Testis (tissue), 3 donors: ENCODE measurements around the gene RGS5. TPM values are rescaled to one million over a fixed set of nuclear protein-coding genes. Genes with fewer than 3 reads are reported as not detected.

Experiments
- DNase-seq: peaks from one replicate; pipeline ENCODE4 v3.0.0-alpha.2; 2019
- H3K27ac ChIP-seq, 2 donors: fragments of 200-600 bp; sonication (generic); one replicate each; pipeline ENCODE4 v1.5.1; 2019
- H3K27me3 ChIP-seq: fragments of 200-600 bp; sonication (generic); one replicate; pipeline ENCODE4 v1.5.1; 2019
- H3K36me3 ChIP-seq: fragments of 200-600 bp; sonication (generic); one replicate; pipeline ENCODE4 v1.5.1; 2017; ENCODE audit warnings: low read depth; ENCODE audit errors: missing control alignments
- H3K4me1 ChIP-seq: fragments of 200-600 bp; sonication (generic); one replicate; pipeline ENCODE4 v1.5.1; 2019
- H3K4me3 ChIP-seq, 2 donors: fragments of 200-600 bp; sonication (generic); one replicate each; pipeline ENCODE4 v1.5.1; 2017 to 2019
- H3K9me3 ChIP-seq: fragments of 200-600 bp; sonication (generic); one replicate; pipeline ENCODE4 v1.5.1; 2017
- POLR2A ChIP-seq: fragments of 450-650 bp; IDR thresholded peaks from one replicate; pipeline ENCODE4 v1.6.1; 2017; ENCODE audit warnings: antibody characterized with exemption, mild to moderate bottlenecking, moderate library complexity
- WGBS, 2 donors: methylation state at CpG; one replicate each; pipeline ENCODE4 v1.1.5; 2018; 5-methylcytosine and 5-hydroxymethylcytosine counted together
- intact Hi-C: fragments of 100-400 bp; cut with DNase I; formaldehyde crosslinking; loops from one replicate; pipeline ENCODE4 v1.15.1; 2023; ENCODE audit warnings: low total_unique reads
- polyA plus RNA-seq: library from polyadenylated mRNA; stranded (reverse); fragments of 350-450 nt; fragmentation: Illumina TruSeq; extraction: RNeasy Lipid Tissue Mini Kit (QIAGEN cat#74804); gene quantifications from one replicate; pipeline ENCODE4 v1.2.3, GENCODE V29; 2014; ENCODE audit warnings: low read depth, low replicate concordance; ENCODE audit not compliant: insufficient read depth
- total RNA-seq, 2 donors: library from RNA; depleted of rRNA; stranded (reverse); fragments of >200 nt; gene quantifications; one replicate each; pipeline ENCODE4 v1.2.3, GENCODE V29; 2016
- TF ChIP-seq, protein P1 (sequence below), 3 experiments: fragments of 450-650 bp in 2 of 3; fragments of 200-600 bp in 1 of 3; sonication (generic) in 1 of 3; IDR thresholded peaks; one replicate each; pipeline ENCODE4 v1.5.1; 2016 to 2019; ENCODE audit warnings: antibody characterized with exemption in 3 of 3, mild to moderate bottlenecking in 2 of 3, moderate library complexity in 1 of 3

RGS5 gene
- total and polyA plus RNA-seq, 3 donors from 2014 or later, result 84.7 to 237 (median 214) TPM

DNA sequence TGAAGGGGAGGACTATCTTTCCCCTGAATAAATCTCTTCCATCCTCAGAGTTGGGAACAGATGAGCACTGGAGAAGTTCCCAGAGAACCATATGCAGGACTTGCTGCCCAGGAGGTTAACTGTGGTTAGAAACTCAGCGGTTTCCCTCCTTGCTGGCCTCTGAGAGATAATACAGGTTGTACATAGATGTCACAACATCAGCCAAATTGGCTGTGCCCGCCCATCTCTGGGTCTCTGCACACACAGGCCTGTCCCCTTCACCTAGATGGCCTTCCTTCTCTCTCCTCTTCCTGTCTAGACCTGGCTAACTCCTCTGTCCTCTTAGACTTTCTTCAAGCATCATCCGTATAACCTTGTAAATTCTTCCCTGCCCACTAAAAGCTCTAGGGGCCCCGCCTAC lies 5.7 kb downstream of the RGS5 start:
- no peak for DNase-seq
- Histone ChIP-seq H3K27me3 (no peaks in the 10 kb centered on the region), H3K9me3 (no peaks in the 10 kb centered on the region), H3K36me3 (no peaks in the 10 kb centered on the region), H3K27ac (peak overlapping the region; percentile 28 to 31), H3K4me1 (peaks cover 7% of the 10 kb centered on the region), H3K4me3 (no peak overlapping the region)
- intact Hi-C loops, result no loop called here
- 80 to 81% methylated on average over 4 of the region's 4 CpGs for WGBS, 2 donors
- TF ChIP-seq, protein P1, sequence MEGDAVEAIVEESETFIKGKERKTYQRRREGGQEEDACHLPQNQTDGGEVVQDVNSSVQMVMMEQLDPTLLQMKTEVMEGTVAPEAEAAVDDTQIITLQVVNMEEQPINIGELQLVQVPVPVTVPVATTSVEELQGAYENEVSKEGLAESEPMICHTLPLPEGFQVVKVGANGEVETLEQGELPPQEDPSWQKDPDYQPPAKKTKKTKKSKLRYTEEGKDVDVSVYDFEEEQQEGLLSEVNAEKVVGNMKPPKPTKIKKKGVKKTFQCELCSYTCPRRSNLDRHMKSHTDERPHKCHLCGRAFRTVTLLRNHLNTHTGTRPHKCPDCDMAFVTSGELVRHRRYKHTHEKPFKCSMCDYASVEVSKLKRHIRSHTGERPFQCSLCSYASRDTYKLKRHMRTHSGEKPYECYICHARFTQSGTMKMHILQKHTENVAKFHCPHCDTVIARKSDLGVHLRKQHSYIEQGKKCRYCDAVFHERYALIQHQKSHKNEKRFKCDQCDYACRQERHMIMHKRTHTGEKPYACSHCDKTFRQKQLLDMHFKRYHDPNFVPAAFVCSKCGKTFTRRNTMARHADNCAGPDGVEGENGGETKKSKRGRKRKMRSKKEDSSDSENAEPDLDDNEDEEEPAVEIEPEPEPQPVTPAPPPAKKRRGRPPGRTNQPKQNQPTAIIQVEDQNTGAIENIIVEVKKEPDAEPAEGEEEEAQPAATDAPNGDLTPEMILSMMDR (IDR thresholded peaks at IDR 0.05), result no peak
- TF ChIP-seq POLR2A, result no peak

DNA sequence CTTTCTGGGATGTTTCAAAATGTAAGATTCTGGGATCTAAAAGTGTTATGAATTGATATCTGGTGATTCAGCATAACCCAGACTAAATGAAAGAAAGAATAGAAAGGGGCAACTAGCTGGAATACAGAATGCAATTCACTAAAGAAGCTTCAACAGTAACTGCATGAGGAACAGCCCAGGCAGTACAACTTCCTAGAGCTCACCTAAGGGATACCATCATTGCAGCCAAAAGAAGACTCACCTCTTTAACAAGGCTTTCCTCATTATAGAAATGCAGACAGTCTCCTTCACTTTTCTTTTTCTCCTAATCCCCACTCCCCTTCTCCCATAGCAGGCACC lies 6.3 kb downstream of the RGS5 start:
- TF ChIP-seq POLR2A, result no peak
- TF ChIP-seq, protein P1 (IDR thresholded peaks at IDR 0.05), result no peak
- Histone ChIP-seq H3K4me1 (peaks cover 7% of the 10 kb centered on the region), H3K4me3 (no peak overlapping the region), H3K36me3 (no peaks in the 10 kb centered on the region), H3K27ac (peak overlapping the region; percentile 28 to 31), H3K9me3 (no peaks in the 10 kb centered on the region), H3K27me3 (no peaks in the 10 kb centered on the region)
- no peak for DNase-seq
- intact Hi-C loops, result no loop called here

DNA sequence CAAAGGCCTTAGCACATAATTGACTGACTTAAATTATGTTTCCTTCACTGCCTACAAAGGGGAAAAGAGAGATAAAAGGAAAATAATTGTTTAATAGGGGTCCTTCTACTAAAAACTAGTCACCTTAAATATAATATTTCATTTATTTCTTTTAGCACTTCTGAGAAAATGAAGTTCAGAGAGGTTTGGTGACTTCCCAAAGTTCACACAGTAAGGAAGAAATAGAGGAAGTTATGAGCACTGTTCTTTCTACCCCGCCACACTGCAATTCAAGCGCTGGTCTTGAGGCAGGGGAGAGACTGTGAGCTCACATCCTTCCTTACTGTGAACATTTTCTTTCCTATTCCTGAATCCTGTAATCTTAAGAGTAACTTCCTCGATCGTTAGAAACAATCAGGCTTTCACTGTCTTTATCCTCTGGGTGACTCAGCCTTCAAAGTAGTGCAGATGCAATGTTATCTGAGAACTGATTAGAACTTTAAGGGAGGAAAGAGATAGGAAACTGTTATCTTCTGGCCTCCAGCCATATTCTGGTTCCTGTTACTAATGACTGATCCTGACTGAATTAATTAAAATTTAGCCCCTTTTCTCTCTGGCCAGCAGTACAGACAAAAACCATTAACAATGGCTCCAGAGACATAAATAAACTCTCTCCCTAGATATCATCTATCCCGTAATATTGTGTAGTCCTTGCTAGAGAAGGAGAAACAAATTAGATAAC lies 6.8 kb downstream of the RGS5 start:
- no peaks in the 10 kb centered on the region for H3K36me3 ChIP-seq
- no peak for TF ChIP-seq POLR2A
- TF ChIP-seq, protein P1 (IDR thresholded peaks at IDR 0.05), result no peak
- H3K4me1 ChIP-seq, result peaks cover 7% of the 10 kb centered on the region
- 33 to 51% methylated on average over 5 of the region's 5 CpGs for WGBS, 2 donors
- no peaks in the 10 kb centered on the region for H3K27me3 ChIP-seq
- peak overlapping the region; percentile 28 to 31 for H3K27ac ChIP-seq
- no peaks in the 10 kb centered on the region for H3K9me3 ChIP-seq
- DNase-seq, result peak; percentile 32
- intact Hi-C loops, result no loop called here
- no peak overlapping the region for H3K4me3 ChIP-seq

DNA sequence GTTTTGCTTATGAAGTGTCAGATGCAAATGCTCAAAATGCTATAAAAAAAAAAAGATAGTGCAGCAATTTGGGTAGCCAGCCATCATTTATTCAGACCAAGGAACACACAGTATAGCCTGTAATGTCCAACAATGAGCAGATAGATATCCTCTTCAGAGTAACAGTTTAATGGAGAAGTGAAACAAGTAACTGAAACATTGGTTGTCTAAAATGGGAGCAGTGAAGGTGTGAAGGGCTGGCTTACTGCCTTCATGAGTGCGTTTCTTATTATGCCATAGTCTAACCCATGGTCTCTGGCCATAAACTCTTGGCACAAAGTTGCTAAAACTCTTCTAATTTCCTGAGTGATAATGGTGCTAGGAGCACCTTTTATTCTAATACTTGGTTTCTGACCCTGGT lies 11.4 kb downstream of the RGS5 start:
- H3K9me3 ChIP-seq, result no peaks in the 10 kb centered on the region
- no peaks in the 10 kb centered on the region for H3K36me3 ChIP-seq
- DNase-seq, result no peak
- no peaks in the 10 kb centered on the region for H3K27me3 ChIP-seq
- WGBS, 2 donors, result 86 to 92% methylated on average over 1 of the region's 1 CpG
- intact Hi-C loops, result no loop called here
- no peaks in the 10 kb centered on the region for H3K4me1 ChIP-seq
- H3K4me3 ChIP-seq, result no peak overlapping the region
- no peak overlapping the region for H3K27ac ChIP-seq
- no peak for TF ChIP-seq POLR2A
- TF ChIP-seq, protein P1 (IDR thresholded peaks at IDR 0.05), result no peak

DNA sequence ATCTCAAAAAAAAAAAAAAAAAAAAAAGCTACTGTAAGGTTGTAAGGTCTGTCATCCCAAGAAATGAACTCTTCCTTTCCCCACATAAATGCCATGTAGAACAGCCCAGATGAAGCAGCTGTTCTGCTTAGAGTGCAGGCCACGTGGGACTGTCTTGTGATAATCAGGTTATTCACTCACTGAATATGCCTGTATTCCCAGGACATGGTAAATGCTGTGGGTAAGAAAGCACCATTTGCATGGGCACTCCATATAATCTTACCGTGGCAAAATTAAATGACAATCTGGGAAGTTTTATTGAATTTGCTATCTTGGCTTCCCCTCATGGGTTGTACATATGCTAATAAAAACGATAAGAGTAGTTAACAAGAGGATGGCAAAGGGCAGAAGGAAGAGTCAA lies 13.8 kb downstream of the RGS5 start:
- Histone ChIP-seq H3K4me3 (no peak overlapping the region), H3K27ac (no peak overlapping the region), H3K27me3 (no peaks in the 10 kb centered on the region), H3K36me3 (no peaks in the 10 kb centered on the region), H3K9me3 (no peaks in the 10 kb centered on the region), H3K4me1 (no peaks in the 10 kb centered on the region)
- intact Hi-C loops, result no loop called here
- 89 to 91% methylated on average over 3 of the region's 3 CpGs for WGBS, 2 donors
- no peak for TF ChIP-seq POLR2A
- no peak for DNase-seq
